Spinal cord (tissue), 10 donors: Measurements from ENCODE around the gene KEL. TPM values are rescaled to one million over a fixed set of nuclear protein-coding genes. Genes with fewer than 3 reads are reported as not detected.

Source experiments
- DNase-seq, 6 donors: peaks; one replicate each; pipeline versions ENCODE4 v3.0.0 to v3.0.0-alpha.2; 2013 to 2015; ENCODE audit warnings: low spot score in 6 of 6, low read depth in 4 of 6
- H3K27ac ChIP-seq: one replicate; pipeline ENCODE4 v1.5.1; 2013; ENCODE audit warnings: low read depth, low read length, control low read depth
- H3K27me3 ChIP-seq: one replicate; pipeline ENCODE4 v1.6.1; 2013; ENCODE audit warnings: low read length; ENCODE audit not compliant: control insufficient read depth, insufficient read depth
- H3K36me3 ChIP-seq: one replicate; pipeline ENCODE4 v1.6.1; 2013; ENCODE audit warnings: low read length; ENCODE audit not compliant: control insufficient read depth, insufficient read depth
- H3K4me1 ChIP-seq: one replicate; pipeline ENCODE4 v1.6.1; 2013; ENCODE audit warnings: low read length; ENCODE audit not compliant: control insufficient read depth, insufficient read depth
- H3K4me3 ChIP-seq: one replicate; pipeline ENCODE4 v1.5.1; 2013; ENCODE audit warnings: low read depth, low read length, control low read depth
- H3K9me3 ChIP-seq: one replicate; pipeline ENCODE4 v1.6.1; 2013; ENCODE audit warnings: low read length; ENCODE audit not compliant: control insufficient read depth, insufficient read depth
- WGBS: methylation state at CpG from one replicate; pipeline ENCODE4 v1.1.5; 2013; ENCODE audit warnings: missing lambda C conversion rate; ENCODE audit not compliant: insufficient coverage; 5-methylcytosine and 5-hydroxymethylcytosine counted together
- polyA plus RNA-seq, 2 donors: library from polyadenylated mRNA; unstranded; fragments of 120-200 nt; gene quantifications; one replicate each; pipeline ENCODE4 v1.2.1, GENCODE V29; 2013; ENCODE audit not compliant: insufficient read length in 2 of 2
- total RNA-seq, 2 donors: library from RNA; depleted of rRNA in 1 of 2; stranded (reverse); fragments of 120-200 nt in 1 of 2; fragments of >200 nt in 1 of 2; gene quantifications; one replicate each; pipeline versions ENCODE4 v1.2.3 to v1.2.4, GENCODE V29; 2013 to 2014
- donor health status: healthy.

Gene KEL
- total and polyA plus RNA-seq, 4 donors = 0.60 to 3.4 (median 1.3) TPM

DNA sequence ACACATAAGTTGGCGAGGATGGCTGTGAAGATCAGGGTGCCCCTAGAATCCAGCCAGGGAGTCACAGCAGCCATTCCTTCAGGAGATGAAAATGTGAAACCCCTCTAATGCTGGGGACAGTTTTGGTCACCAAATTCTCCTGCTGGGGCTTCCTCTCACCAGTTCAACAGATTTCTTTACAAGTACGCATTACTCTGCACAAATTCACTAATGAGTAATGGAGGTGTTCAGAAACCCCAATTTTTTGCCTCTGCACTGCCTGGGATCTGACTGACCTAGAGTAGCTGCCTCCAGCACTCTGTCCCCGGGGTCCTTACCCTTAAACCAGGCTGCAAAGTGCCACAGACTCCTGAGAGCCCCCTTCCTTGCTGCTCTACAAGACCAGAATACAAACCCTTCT lies 44.7 kb downstream of the KEL start:
- Histone ChIP-seq H3K27ac (no peak overlapping the region), H3K4me1 (no peaks in the 10 kb centered on the region), H3K36me3 (no peaks in the 10 kb centered on the region), H3K27me3 (no peaks in the 10 kb centered on the region), H3K9me3 (no peaks in the 10 kb centered on the region), H3K4me3 (no peak overlapping the region)
- no peak for DNase-seq
- 78% methylated on average over 2 of the region's 3 CpGs for WGBS

DNA sequence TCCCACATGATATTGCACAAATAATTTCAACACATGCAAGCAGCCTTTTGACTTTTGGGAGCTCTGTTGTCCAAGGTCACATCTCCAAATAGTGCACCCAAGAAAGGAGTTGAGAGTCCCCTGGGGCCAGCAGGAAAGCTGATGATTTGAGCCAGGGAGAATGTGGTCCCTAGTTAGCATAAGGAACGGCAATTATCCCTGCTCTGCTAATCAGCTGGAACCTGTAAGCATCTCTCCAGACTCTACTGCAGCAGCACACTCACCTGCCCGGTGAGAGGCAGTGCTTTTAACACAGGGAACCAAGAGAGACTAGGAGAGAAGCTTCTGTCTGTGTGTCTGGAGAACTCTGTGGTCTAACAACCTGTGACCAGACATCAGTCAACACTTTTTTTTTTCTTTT lies 45.7 kb downstream of the KEL start:
- Histone ChIP-seq H3K9me3 (no peaks in the 10 kb centered on the region), H3K4me1 (no peaks in the 10 kb centered on the region), H3K4me3 (no peak overlapping the region), H3K27me3 (no peaks in the 10 kb centered on the region), H3K27ac (no peak overlapping the region), H3K36me3 (no peaks in the 10 kb centered on the region)
- DNase-seq = peak in 1 of 6 donors; percentile 8
- WGBS = no CpG with 5 or more reads among the region's 2 CpGs

DNA sequence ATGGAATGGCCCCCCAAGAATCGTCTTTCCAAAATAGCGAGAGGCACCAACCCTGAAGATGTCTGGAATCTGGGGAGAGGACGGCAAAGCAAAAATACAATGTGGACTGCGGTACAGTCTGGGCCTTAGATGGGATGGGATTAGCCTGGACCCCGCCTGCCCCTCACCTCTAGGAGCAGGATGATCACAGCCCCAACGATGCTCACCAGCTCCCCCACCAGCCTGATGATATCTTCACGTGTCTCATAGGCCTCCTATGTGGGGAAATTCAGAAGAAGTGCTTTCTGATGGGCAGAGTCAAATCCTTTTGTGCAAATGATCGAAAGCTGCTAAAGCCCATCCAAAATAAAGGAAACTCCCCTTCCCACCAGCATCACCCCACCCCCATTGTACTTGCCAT lies 46.8 kb downstream of the KEL start:
- 100% methylated on average over 5 of the region's 8 CpGs for WGBS
- Histone ChIP-seq H3K27me3 (no peaks in the 10 kb centered on the region), H3K4me3 (no peak overlapping the region), H3K36me3 (no peaks in the 10 kb centered on the region), H3K9me3 (no peaks in the 10 kb centered on the region), H3K4me1 (no peaks in the 10 kb centered on the region), H3K27ac (no peak overlapping the region)
- no peak for DNase-seq

DNA sequence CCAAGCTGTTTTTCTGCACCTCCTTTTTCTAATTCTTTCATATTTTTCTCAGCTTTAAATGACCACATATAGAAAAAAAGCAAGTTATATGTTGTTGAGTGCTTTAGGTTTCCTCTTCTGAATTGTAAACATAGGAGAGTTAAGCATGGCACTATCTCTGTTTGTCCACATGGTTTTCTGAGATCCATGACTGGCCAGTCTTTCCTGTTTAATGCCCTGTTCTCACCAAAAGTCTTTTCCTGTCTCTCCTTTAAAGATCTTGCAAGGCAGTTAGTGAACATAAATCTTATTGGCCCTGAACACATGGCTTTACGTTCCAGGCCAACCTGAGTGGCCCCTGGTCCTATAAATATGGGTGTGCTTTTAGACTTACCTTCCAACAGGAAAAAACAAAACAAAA lies 48.0 kb downstream of the KEL start:
- Histone ChIP-seq H3K4me1 (no peaks in the 10 kb centered on the region), H3K27ac (no peak overlapping the region), H3K9me3 (no peaks in the 10 kb centered on the region), H3K36me3 (no peaks in the 10 kb centered on the region), H3K4me3 (no peak overlapping the region), H3K27me3 (no peaks in the 10 kb centered on the region)
- DNase-seq = no peak
- WGBS = no CpG with 5 or more reads among the region's 1 CpG

DNA sequence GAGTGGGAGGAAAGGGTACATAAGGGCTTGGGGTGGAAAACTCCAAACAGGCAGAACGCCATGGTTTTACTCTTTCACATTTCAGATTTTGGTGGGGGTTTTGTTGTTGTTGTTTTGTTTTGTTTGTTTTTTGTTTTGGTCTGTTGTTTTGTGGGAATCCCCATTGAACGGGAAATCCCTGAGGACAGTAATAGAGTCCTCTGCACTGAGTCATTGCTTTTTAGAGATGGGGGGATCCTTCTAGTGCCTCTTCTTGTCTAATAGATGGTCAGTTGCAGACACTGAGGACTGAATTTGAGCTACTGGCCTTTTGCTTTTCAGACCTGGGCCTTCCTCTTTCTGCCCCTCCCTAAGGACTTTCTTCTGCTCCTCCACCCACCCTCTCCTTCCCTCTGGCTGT lies 48.6 kb downstream of the KEL start:
- Histone ChIP-seq H3K27ac (no peak overlapping the region), H3K36me3 (no peaks in the 10 kb centered on the region), H3K9me3 (no peaks in the 10 kb centered on the region), H3K27me3 (no peaks in the 10 kb centered on the region), H3K4me3 (no peak overlapping the region), H3K4me1 (no peaks in the 10 kb centered on the region)
- WGBS = 81% methylated on average over 2 of the region's 2 CpGs
- DNase-seq = no peak

DNA sequence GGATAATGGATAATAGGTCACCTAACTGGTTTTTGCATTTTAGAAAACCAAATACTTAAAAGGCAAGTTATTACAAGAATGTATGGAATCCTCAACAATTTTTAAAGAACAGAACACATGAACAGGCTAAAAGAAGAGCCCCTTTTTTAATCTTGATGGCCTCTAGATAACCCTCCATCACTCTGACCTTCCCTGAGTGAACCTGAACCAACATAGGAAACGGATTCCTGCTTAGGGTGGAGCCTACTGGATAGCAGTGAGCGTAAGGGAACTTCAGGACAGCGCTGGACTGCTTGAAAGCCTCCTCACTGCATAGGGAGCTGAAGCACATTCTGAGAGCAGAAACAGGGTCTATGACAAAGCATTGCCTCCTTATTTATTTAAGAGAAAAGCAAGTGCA lies 49.1 kb downstream of the KEL start:
- 81% methylated on average over 3 of the region's 3 CpGs for WGBS
- H3K9me3 ChIP-seq = no peaks in the 10 kb centered on the region
- H3K36me3 ChIP-seq = no peaks in the 10 kb centered on the region
- H3K4me3 ChIP-seq = no peak overlapping the region
- no peaks in the 10 kb centered on the region for H3K27me3 ChIP-seq
- H3K4me1 ChIP-seq = no peaks in the 10 kb centered on the region
- no peak overlapping the region for H3K27ac ChIP-seq
- DNase-seq = no peak

DNA sequence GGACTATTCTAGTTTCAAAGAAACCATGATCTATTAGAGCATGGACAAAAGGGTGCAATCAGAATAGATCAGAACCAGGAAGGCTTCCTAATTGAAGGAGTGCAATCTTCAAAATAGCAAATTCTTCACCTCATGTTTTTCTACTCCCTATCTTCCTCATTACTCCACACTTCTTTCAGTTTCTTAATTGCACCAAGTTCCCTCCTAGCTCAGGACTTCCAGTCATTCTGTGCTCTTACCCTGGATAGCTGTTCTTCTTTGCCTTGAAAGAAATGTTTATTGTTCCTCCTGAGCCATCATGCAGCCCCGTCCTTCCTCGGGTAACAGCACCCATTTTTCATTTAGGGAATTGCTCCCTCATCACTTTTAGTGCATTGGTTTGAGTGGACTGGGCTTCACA lies 51.7 kb downstream of the KEL start:
- H3K27ac ChIP-seq = no peak overlapping the region
- no peaks in the 10 kb centered on the region for H3K4me1 ChIP-seq
- H3K27me3 ChIP-seq = no peaks in the 10 kb centered on the region
- H3K36me3 ChIP-seq = no peaks in the 10 kb centered on the region
- no peak for DNase-seq
- H3K9me3 ChIP-seq = no peaks in the 10 kb centered on the region
- no peak overlapping the region for H3K4me3 ChIP-seq
- WGBS = 75% methylated on average over 2 of the region's 2 CpGs

DNA sequence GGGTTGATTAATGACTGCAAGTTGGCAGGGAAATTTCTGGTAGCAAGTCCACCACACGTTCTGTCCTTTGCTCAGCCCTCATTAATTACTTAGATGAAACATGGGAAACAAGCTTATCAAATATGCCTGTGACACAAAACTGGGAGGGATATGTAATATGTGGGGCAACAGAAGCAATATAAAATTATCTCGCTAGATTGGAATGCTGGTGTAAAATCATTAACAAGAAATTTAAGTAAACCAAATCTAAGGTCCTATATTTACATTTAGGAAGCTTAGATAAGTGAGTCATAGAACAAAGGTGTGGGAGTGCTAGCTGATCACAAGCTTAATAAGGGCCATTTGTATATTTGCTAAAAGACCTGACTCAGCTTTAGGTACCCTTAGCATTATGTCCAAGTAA lies 52.1 kb downstream of the KEL start:
- Histone ChIP-seq H3K4me1 (no peaks in the 10 kb centered on the region), H3K36me3 (no peaks in the 10 kb centered on the region), H3K27me3 (no peaks in the 10 kb centered on the region), H3K9me3 (no peaks in the 10 kb centered on the region), H3K4me3 (no peak overlapping the region), H3K27ac (no peak overlapping the region)
- peak in 1 of 6 donors; percentile 14 for DNase-seq
- no CpG with 5 or more reads among the region's 2 CpGs for WGBS

DNA sequence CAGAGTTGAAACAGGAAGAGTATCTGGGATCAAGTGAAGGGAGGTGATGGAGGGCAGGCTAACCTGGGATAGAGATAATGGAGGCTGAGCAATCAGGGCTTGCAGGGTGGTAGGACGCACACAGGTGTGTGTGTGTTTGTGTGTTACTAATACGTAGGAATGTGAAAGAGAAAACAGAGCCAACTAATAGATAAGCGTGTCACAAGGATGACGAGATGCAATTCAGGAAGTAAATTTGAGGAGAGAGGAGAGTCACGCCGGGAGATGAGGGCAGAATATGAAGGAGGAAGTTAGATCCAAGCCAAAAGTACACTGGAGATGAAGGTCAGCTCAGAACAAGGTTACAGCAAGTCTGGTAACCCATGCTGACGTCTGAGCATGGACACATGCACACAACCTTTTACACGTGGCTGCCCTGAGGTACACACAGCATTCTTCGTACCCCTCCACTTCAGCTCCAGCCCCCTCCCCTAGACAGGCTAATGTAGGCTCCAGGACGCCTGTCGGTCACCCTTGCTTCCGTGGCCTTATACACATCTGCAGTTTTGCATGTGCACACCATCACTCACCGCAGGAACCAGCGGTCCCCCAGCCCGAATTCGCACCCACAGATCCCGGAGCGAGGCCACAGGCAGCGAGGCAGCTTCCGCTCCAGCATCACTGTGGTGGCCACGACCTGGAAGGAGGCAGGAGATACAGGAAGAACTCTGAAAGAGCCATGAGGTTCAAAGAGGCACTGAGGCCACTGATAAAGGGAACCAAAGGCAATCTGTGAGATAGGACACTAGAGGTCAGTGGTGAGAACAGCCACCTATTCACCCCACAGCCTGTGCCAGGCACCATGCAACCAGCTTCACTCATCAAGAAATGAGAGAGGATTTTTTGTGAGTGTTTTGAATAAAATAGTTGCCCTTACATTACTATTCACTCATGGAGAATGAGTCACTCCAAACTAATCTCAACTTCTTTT lies 53.0 kb downstream of the KEL start:
- Histone ChIP-seq H3K36me3 (no peaks in the 10 kb centered on the region), H3K27me3 (no peaks in the 10 kb centered on the region), H3K4me1 (no peaks in the 10 kb centered on the region), H3K9me3 (peaks cover under 1% of the 10 kb centered on the region), H3K27ac (no peak overlapping the region), H3K4me3 (no peak overlapping the region)
- DNase-seq = no peak
- 86% methylated on average over 21 of the region's 21 CpGs for WGBS

DNA sequence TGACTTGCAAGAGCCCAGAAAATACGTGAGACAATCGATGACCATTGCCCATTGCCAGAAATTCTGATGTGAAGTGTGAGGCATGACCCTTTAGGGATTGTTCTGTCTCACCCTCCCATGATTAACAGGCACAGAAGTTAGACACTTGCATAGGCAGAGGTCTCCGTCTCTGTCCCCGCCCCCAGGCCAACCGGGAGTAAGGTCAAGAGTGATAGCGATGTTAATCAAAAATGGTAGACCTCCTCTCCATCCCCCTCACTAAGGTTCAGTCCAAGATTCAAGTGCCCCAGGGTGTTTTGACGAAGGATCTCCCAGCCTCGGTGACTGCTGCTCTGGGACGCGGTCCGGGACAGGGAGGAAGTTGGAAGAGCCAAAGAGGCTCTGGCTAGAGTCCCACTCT lies 53.9 kb downstream of the KEL start:
- Histone ChIP-seq H3K4me1 (no peaks in the 10 kb centered on the region), H3K27ac (no peak overlapping the region), H3K9me3 (peaks cover 1% of the 10 kb centered on the region), H3K4me3 (no peak overlapping the region), H3K27me3 (no peaks in the 10 kb centered on the region), H3K36me3 (no peaks in the 10 kb centered on the region)
- DNase-seq = no peak
- WGBS = 98% methylated on average over 5 of the region's 11 CpGs
